Urinary bladder (tissue), 4 donors: ENCODE results near the gene LPIN3. TPM values are rescaled to one million over a fixed set of nuclear protein-coding genes. Genes with fewer than 3 reads are reported as not detected.
A peak's percentile ranks its signal among the peaks of the same experiment; 100 is the strongest.
"Not testable (repeated sequence)": the region's sequence is repeated elsewhere in the genome, so short reads cannot be mapped to it uniquely, and the experiment has no call there.

Source experiments
- DNase-seq: peaks from one replicate; pipeline ENCODE4 v3.0.0-alpha.2; 2015; ENCODE audit errors: extremely low spot score
- H3K27ac ChIP-seq: one replicate; pipeline ENCODE4 v1.5.1; 2013; ENCODE audit warnings: low read depth, mild to moderate bottlenecking, moderate library complexity
- H3K36me3 ChIP-seq: one replicate; pipeline ENCODE4 v1.6.1; 2013; ENCODE audit warnings: mild to moderate bottlenecking, moderate library complexity; ENCODE audit not compliant: insufficient read depth
- H3K4me1 ChIP-seq: one replicate; pipeline ENCODE4 v1.6.1; 2013; ENCODE audit warnings: mild to moderate bottlenecking, moderate library complexity; ENCODE audit not compliant: insufficient read depth
- H3K4me3 ChIP-seq: one replicate; pipeline ENCODE4 v1.5.1; 2013; ENCODE audit warnings: low read depth, low read length
- WGBS: extraction: QIAGEN DNeasy Blood & Tissue Kit; methylation state at CpG from one replicate; pipeline ENCODE4 v1.1.7; 2013; 5-methylcytosine and 5-hydroxymethylcytosine counted together
- polyA plus RNA-seq: library from polyadenylated mRNA; stranded (reverse); fragments of 200-250 nt; gene quantifications from one replicate; pipeline ENCODE4 v1.2.3, GENCODE V29; 2013
- total RNA-seq: library from RNA; depleted of rRNA; stranded (reverse); fragments of >200 nt; gene quantifications from one replicate; pipeline ENCODE4 v1.2.3, GENCODE V29; 2014
- donor health status: healthy with polysubstance abuse.
- donor health status: healthy.

The LPIN3 gene
- total and polyA plus RNA-seq, 2 donors, result 4.7 to 10.8 TPM

DNA sequence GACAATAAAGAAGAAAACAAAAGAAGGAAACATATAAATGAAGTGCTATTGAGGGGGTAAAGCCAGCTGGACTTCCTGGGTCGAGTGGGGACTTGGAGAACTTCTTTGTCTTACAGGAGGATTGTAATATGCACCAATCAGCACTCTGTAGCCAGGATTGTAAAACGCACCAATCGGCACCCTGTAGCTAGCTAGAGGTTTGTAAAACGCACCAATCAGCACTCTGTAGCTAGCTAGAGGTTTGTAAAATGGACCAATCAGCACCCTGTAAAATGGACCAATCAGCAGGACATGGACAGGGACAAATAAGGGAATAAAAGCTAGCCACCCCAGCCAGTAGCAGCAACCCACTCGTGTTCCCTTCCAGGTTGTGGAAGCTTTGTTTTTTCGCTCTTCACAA is 28.6 kb upstream of the LPIN3 start:
- H3K4me3 ChIP-seq, DNase-seq, H3K36me3 ChIP-seq, H3K27ac ChIP-seq, H3K4me1 ChIP-seq: not testable (repeated sequence)
- WGBS, result 91% methylated on average over 6 of the region's 6 CpGs

DNA sequence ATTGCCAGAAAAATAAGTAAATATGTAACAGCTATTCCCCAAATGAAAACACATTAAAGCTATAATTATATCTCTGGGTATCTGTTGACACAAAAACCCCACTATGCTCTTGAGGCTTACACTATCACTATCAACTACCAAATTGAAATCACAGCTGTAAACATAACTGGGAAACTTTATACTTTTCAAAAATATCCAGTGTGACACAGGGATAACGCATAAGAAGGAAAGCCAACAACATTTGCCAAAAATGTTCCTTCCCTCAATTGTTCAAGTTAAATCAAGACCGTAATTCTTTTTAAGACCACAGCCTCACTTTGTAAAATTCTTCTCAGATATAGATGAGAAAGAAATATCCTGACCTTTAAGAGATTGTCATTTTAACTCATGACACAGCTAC is 26.2 kb upstream of the LPIN3 start:
- Histone ChIP-seq H3K27ac (no peak overlapping the region), H3K36me3 (no peaks in the 10 kb centered on the region), H3K4me1 (peaks cover 1% of the 10 kb centered on the region), H3K4me3 (no peak overlapping the region)
- 37% methylated on average over 2 of the region's 2 CpGs for WGBS
- DNase-seq, result no peak

DNA sequence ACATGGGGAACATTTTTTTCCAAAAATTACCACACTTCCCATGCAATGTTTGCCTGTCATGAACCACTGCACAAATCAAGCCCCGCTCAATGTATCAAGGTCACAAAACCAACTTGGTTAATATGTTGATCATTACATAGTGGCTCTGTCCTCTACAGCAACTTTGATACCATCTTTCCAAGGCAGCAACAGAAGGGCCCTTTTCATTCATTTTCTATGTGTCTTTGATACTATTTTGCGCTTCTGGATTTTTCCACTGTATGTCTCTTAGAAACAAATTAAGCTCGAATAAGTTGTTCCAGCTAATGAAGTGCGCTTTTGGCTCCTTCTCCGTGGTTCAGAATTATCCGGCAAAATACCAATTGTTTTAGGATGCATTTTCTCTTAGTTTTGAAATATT is 24.6 kb upstream of the LPIN3 start:
- DNase-seq, result no peak
- 58% methylated on average over 6 of the region's 6 CpGs for WGBS
- H3K4me3 ChIP-seq, result peak overlapping the region; percentile 14
- no peaks in the 10 kb centered on the region for H3K4me1 ChIP-seq
- H3K27ac ChIP-seq, result no peak overlapping the region
- H3K36me3 ChIP-seq, result no peaks in the 10 kb centered on the region

DNA sequence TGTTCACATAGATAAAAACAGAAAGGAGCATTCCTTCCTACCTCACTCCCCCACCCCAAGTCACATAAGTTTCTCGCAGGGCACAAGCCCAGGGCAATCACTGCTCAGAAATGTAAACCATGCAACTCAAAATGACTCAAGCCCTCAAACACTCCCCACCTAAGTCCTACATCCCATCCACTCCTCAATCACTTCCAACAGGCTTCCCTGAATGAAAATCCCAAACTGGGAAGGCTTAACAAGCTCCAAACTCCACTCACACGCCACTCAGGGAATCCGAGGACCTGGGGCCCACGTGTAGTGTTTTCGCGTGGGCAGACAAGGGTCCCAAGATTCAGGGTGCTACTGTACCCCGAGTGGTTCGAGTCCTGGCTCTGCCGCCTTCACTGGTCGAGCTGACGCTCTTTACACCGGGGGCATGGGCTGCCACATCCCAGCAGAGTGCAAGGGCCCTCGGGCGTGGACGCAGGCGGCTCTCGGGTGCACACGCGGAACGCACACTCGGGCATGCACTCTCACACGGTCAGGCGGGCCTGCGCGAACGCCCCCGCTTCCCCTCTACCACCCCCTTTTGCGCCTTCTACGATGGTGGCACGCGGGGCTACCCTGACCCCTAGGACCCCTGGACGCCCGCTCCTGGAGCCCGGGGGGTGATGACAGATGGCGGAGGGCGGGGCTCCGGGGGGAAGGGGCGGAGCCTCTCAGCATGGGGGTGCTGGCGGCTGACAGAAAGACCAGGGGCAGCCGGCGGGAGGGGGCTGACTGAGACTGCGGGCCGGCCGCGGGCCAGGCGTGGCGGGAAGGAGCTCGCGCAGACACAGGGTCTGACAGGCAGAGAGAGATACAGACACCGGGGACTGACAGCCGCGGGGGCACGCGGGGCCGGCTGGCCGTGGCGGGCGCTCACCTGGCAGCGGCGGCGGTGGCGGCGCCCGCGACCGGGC is 23.7 kb upstream of the LPIN3 start:
- DNase-seq, result no peak
- Histone ChIP-seq H3K4me3 (peak overlapping the region; percentile 93), H3K36me3 (no peaks in the 10 kb centered on the region), H3K27ac (peak overlapping the region; percentile 55), H3K4me1 (no peaks in the 10 kb centered on the region)
- WGBS, result 2% methylated on average over 66 of the region's 66 CpGs

DNA sequence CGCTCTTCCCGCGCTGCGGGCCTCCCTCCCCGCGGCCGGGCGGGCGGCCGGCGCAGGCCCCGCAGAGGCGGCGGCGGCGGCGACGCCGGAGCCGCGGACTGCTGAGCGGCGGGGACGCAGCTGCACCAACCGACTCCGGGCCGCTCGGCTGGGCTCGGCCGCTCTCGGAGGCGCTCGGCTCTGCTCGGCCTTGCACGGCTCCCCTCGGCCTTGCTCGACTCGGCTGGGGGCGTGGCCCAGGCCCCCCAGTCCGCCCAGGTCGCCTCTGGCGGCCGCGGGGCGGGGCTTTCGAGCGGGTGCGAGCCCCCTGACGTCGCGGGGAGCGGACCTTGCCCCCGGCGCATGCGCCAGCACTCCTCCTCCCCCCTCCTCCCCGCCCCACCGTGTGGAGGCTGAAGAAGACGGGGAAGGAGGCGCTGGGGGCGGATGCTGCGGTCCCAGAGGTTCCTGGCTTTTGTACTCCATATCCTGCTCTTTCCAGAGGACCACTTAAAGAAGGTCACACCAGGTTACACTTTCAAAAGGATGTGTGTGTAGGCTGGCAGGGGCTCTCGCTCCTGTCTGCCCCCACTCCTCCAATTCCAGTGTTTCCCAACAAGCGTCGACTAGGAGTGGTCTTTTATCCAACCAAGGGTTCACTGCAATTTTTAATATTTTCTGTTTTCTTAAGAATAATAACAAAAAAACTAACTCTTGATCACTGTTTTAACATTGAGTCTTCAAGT is 22.9 kb upstream of the LPIN3 start, which contains the start of gene ZHX3:
Gene ZHX3 (minus strand): TSS at position 186 of the 725 bp plus-strand sequence. CDS start 112,815 bp downstream, outside the sequence.
- under 1% methylated on average over 60 of the region's 64 CpGs for WGBS
- peak within 1 kb of the TSS; percentile 72 for H3K27ac ChIP-seq

DNA sequence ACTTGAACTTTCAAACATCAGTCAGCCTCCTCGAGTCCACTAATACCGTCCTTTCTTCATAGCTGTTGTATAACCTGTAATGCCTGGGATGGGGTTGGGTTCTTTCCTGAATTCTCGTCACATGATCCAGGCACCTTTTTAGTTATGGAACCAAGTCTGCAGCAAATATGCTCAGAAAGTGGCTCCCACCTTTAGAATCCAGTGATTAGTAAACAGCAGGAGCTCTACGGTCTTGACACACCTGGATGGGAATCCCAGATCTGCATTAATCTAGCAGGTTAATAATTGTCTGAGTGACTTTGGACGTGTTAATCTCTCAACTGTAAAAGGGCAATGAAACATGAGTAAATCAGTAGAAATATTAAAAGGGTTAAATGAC is 22.4 kb upstream of the LPIN3 start:
- H3K27ac ChIP-seq, result no peak overlapping the region

More for the DNA sequence above, 22.9 kb upstream of the LPIN3 start, which contains the start of gene ZHX3:
- peak; percentile 88 for DNase-seq
- H3K36me3 ChIP-seq, result no peaks in the 10 kb centered on the region
- H3K4me3 ChIP-seq, result peak within 1 kb of the TSS; percentile 93
- no peaks in the 10 kb centered on the region for H3K4me1 ChIP-seq

DNA sequence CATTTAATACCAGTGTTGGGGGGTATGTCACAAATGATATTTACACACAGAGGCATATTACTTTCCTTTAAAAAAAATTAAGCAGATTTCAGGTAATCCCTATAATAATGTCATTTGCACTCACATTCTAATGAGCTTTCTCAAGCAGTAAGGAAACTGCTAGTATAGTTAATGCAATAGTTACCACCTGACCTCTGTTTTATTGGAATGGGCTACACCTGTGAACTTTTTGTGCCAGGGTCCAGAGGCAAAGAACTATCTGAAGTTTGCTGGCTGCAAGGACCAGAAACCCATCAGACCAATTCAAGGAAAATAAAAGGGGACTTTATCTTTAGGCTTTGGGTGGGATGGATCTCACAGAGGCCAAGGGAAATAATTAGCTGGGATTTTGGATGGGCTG is 20.2 kb upstream of the LPIN3 start:
- DNase-seq, result no peak
- H3K4me3 ChIP-seq, result no peak overlapping the region
- H3K36me3 ChIP-seq, result no peaks in the 10 kb centered on the region
- H3K4me1 ChIP-seq, result no peaks in the 10 kb centered on the region
- no peak overlapping the region for H3K27ac ChIP-seq

More for the DNA sequence above, 22.4 kb upstream of the LPIN3 start:
- H3K4me1 ChIP-seq, result no peaks in the 10 kb centered on the region
- no peak for DNase-seq
- no peaks in the 10 kb centered on the region for H3K36me3 ChIP-seq
- no peak overlapping the region for H3K4me3 ChIP-seq
- WGBS, result 54% methylated on average over 5 of the region's 5 CpGs

DNA sequence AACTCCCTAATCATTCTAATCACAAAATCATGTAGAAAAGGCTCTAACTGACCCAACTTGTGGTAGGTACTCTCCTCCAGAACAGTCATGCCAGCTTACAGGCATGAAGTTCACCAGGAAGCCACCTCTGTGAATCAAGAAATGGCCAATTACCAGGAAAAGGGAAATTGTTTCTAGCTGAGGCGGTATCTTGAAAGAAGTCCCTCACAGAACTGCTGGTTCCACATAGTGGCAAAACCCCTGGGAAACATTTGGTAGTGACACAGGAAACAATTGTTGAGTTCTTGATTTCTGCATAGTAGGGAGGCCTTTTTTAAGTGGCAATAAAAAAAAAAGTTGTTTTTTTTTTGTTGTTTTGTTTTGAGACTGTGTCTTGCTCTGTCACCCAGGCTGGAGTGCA is 19.6 kb upstream of the LPIN3 start:
- no peaks in the 10 kb centered on the region for H3K4me1 ChIP-seq
- no peak overlapping the region for H3K4me3 ChIP-seq
- no peak for DNase-seq
- no peak overlapping the region for H3K27ac ChIP-seq
- WGBS, result 88% methylated on average over 1 of the region's 1 CpG
- no peaks in the 10 kb centered on the region for H3K36me3 ChIP-seq

DNA sequence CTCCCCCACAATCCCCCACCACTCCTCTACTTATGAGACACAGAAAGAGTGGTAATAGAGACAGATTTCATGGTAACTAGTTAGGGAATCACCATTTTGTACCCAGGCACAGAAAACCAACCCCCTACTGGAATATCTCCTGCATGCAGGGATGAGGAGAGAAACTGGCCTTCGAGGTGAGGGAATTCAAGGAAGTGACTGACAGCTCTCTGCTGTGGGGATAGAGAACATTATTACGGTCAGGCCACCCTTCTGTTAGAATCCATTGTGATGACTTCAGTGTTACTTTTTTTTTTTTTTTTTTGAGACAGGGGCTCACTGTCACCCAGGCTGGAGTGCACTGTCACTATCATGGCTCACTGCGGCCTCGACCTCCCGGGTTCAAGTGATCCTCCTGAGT is 13.4 kb upstream of the LPIN3 start:
- Histone ChIP-seq H3K4me1 (no peaks in the 10 kb centered on the region), H3K36me3 (no peaks in the 10 kb centered on the region), H3K27ac (no peak overlapping the region), H3K4me3 (no peak overlapping the region)
- no peak for DNase-seq
- whole genome bisulfite sequencing, result 88% methylated on average over 5 of the region's 5 CpGs

DNA sequence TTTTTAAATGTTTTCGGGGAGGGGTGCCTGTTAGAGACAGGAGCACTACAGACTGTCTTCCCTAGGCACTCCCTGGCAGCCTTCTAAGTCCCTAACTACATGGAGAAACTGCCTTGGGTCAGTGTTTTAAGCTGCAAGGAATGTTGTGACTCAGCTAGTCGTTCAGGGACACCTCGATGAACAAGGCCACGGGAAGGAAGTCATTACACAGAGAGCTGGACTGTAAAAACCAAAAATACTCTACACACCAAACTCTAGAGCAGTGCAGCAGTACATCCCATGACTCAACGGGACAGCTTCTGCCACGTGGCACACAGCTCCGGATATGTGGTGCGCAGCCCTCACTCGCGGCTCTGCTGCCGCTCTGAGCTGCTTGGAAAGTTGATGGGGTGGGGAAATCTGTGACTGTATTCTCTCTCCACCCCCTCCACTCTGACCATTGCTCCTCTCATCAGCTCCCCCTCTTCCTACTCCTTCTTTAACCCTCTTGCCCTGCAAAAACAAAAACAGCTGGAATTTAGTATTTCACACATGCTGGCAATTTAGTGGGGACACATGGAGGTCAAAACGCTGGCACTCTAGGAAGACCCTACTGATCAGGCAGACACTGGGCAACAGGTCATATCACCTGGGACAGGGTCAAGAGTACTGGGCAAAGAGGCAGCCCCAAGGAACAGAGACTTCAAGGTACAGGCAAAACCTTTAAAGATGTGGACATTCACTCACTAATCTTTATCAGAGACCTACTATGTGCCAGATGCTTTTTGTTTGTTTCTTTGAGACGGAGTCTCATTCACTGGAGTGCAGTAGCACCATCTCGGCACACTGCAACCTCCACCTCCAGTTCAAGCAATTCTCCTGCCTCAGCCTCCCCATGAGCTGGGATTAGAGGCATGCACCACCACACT is 10.9 kb upstream of the LPIN3 start:
- no peaks in the 10 kb centered on the region for H3K36me3 ChIP-seq
- no peak for DNase-seq

DNA sequence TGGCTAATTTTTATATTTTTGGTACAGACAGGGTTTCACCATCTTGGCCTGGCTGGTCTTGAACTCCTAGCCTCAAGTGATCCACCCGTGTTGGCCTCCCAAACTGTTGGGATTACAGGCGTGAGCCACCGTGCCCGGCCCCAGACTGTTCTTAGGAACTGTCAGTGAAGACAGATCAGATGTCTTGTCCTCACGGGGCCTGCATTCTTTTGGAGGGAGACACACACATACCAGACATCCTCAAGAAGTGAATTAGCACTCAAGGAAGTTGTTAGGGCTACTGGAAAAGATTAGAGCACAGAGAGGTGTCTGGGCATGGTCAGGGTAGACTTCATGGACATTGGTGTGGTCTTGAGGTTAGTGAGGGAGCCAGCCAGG is 10.3 kb upstream of the LPIN3 start:
- Histone ChIP-seq H3K36me3 (no peaks in the 10 kb centered on the region), H3K27ac (no peak overlapping the region), H3K4me3 (no peak overlapping the region), H3K4me1 (no peaks in the 10 kb centered on the region)
- no peak for DNase-seq
- WGBS, result 90% methylated on average over 5 of the region's 5 CpGs

More for the DNA sequence above, 10.9 kb upstream of the LPIN3 start:
- Histone ChIP-seq H3K4me3 (no peak overlapping the region), H3K27ac (peak overlapping the region; percentile 70), H3K4me1 (no peaks in the 10 kb centered on the region)
- WGBS, result 20% methylated on average over 14 of the region's 14 CpGs

DNA sequence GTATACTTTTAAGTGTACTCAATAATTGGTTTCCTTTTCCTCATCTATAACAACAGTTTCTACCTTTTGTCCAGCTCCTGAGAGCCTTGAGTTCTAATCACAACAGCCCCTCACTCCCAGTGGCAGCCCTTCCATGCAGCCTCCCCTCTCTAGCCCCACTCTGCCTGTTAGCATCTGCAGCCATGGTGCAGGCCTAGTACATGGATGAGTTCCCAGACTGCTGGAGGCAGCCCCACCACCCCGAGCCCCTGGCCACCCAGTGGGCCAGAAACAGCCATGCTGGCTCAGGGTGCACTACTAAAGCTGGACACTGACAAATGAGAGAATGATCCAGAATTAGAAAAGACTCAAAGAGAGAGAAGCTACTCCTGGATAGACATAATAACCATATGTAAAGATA is 9.7 kb upstream of the LPIN3 start:
- WGBS, result 75% methylated on average over 1 of the region's 1 CpG
- no peak for DNase-seq
- Histone ChIP-seq H3K27ac (no peak overlapping the region), H3K36me3 (no peaks in the 10 kb centered on the region), H3K4me1 (no peaks in the 10 kb centered on the region), H3K4me3 (no peak overlapping the region)

DNA sequence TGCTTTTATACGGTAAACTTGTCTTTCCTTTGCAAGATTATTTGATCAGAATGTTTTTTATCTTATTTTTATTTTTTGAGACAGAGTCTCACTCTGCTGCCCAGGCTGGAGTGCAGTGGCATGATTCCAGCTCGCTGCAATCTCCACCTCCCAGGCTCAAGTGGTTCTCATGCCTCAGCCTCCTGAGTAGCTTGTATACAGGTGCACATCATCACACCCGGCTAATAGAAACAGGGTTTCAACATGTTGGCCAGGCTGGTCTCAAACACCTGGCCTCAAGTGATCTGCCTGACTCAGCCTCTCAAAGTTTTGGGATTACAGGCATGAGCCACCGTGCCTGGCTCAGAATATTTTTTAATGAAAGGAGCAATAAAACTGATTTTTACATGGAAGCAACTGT is 8.9 kb upstream of the LPIN3 start:
- H3K4me1 ChIP-seq, result no peaks in the 10 kb centered on the region
- H3K27ac ChIP-seq, result no peak overlapping the region
- no peak for DNase-seq
- no peak overlapping the region for H3K4me3 ChIP-seq
- 89% methylated on average over 4 of the region's 4 CpGs for WGBS
- H3K36me3 ChIP-seq, result no peaks in the 10 kb centered on the region
